ENCODE results near the gene MYLK.

Gene MYLK

GRCh38 chr3:123792473-123793201 lies 91.5 kb downstream of the MYLK start:
- DNase-seq (ENCODE audit: low read depth), result no peak

- DNase-seq (ENCODE audit: low read depth), result no peak
Observed at GRCh38 chr3:123791898-123792297, 92.2 kb downstream of the MYLK start.

GRCh38 chr3:123791417-123791816 lies 92.7 kb downstream of the MYLK start:
- DNase-seq (ENCODE audit: low read depth), result no peak

- DNase-seq (ENCODE audit: low read depth), result no peak
Observed at GRCh38 chr3:123791073-123791370, 93.1 kb downstream of the MYLK start.

- no peak for DNase-seq (ENCODE audit: low read depth)
Observed at GRCh38 chr3:123790254-123791072, 93.7 kb downstream of the MYLK start.

GRCh38 chr3:123789760-123790159 lies 94.4 kb downstream of the MYLK start:
- no peak for DNase-seq (ENCODE audit: low read depth)

GRCh38 chr3:123789160-123789559 lies 95.0 kb downstream of the MYLK start:
- DNase-seq (ENCODE audit: low read depth), result no peak

- DNase-seq (ENCODE audit: low read depth), result no peak
Observed at GRCh38 chr3:123788710-123789109, 95.4 kb downstream of the MYLK start.

GRCh38 chr3:123787133-123787532 lies 97.0 kb downstream of the MYLK start:
- DNase-seq (ENCODE audit: low read depth), result no peak

GRCh38 chr3:123785602-123786001 lies 98.5 kb downstream of the MYLK start:
- DNase-seq (ENCODE audit: low read depth), result no peak

- DNase-seq (ENCODE audit: low read depth), result no peak
Observed at GRCh38 chr3:123783811-123784210, 100.3 kb downstream of the MYLK start.

GRCh38 chr3:123783050-123783689 lies 101.0 kb downstream of the MYLK start:
- no peak for DNase-seq (ENCODE audit: low read depth)

- DNase-seq (ENCODE audit: low read depth), result no peak
Observed at GRCh38 chr3:123782488-123782887, 101.6 kb downstream of the MYLK start.

- DNase-seq (ENCODE audit: low read depth), result no peak
Observed at GRCh38 chr3:123781571-123782275, 102.4 kb downstream of the MYLK start.

- no peak for DNase-seq (ENCODE audit: low read depth)
Observed at GRCh38 chr3:123781138-123781537, 103.0 kb downstream of the MYLK start.

GRCh38 chr3:123780656-123781055 lies 103.5 kb downstream of the MYLK start:
- no peak for DNase-seq (ENCODE audit: low read depth)

- no peak for DNase-seq (ENCODE audit: low read depth)
Observed at GRCh38 chr3:123779655-123780231, 104.4 kb downstream of the MYLK start.

- DNase-seq (ENCODE audit: low read depth), result no peak
Observed at GRCh38 chr3:123778991-123779622, 105.0 kb downstream of the MYLK start.

GRCh38 chr3:123778525-123778924 lies 105.6 kb downstream of the MYLK start:
- DNase-seq (ENCODE audit: low read depth), result no peak

GRCh38 chr3:123776071-123776782 lies 107.9 kb downstream of the MYLK start:
- DNase-seq (ENCODE audit: low read depth), result no peak

GRCh38 chr3:123774474-123774873 lies 109.7 kb downstream of the MYLK start:
- DNase-seq (ENCODE audit: low read depth), result no peak

Data from stimulated activated CD8-positive, alpha-beta memory T cell treated with anti-CD3 and anti-CD28 coated beads, Interleukin-7, amount 100 ng/mL, for 24 hours (primary cell).